ENCODE measurements around the gene ACYP2.
"Not testable (repeated sequence)": the region's sequence is repeated elsewhere in the genome, so short reads cannot be mapped to it uniquely, and the experiment has no call there.

ACYP2 gene

DNA sequence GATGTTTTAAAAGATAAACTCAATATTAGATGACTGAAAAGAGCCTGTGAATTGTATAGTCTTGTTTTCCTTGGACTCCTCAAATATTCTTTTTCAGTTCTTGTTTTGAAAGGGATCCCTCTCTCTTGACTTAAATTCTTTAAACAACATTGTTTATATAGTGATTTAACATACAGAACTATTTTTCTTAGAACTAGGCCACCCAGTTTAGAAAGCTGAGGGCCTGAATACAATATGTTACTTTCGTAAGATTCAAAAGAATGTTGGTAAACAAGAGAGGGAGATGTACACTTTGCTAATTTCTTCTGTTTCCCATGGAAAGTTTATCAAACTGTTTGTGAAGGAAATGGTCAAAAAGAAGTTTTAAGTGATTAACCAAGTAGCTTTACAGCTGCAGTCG is 146.1 kb downstream of the ACYP2 start:
- Histone ChIP-seq H3K79me2 (ENCODE audit: insufficient read depth, low read depth) (no peaks in the 10 kb centered on the region), H3K4me2 (no peak overlapping the region), H4K20me1 (ENCODE audit: insufficient read depth) (no peaks in the 10 kb centered on the region), H3K9ac (no peak overlapping the region), H2AFZ (ENCODE audit: low read depth) (no peak overlapping the region), H3K36me3 (ENCODE audit: insufficient read depth) (no peaks in the 10 kb centered on the region), H3K4me1 (ENCODE audit: low read depth, poor library complexity, severe bottlenecking) (no peaks in the 10 kb centered on the region), H3K4me3 (IDR thresholded peaks at IDR 0.05; ENCODE audit: insufficient read depth, low read depth, low read length) (no peak overlapping the region), H3K27me3 (ENCODE audit: insufficient read depth, low read depth) (no peaks in the 10 kb centered on the region), H3K27ac (no peak overlapping the region)
- TF ChIP-seq, protein P1, sequence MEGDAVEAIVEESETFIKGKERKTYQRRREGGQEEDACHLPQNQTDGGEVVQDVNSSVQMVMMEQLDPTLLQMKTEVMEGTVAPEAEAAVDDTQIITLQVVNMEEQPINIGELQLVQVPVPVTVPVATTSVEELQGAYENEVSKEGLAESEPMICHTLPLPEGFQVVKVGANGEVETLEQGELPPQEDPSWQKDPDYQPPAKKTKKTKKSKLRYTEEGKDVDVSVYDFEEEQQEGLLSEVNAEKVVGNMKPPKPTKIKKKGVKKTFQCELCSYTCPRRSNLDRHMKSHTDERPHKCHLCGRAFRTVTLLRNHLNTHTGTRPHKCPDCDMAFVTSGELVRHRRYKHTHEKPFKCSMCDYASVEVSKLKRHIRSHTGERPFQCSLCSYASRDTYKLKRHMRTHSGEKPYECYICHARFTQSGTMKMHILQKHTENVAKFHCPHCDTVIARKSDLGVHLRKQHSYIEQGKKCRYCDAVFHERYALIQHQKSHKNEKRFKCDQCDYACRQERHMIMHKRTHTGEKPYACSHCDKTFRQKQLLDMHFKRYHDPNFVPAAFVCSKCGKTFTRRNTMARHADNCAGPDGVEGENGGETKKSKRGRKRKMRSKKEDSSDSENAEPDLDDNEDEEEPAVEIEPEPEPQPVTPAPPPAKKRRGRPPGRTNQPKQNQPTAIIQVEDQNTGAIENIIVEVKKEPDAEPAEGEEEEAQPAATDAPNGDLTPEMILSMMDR (conservative IDR thresholded peaks at IDR 0.05; ENCODE audit: low read depth, low read length) = no peak

GRCh38 chr2:54262015-54262765 is 146.8 kb downstream of the ACYP2 start:
- no peaks in the 10 kb centered on the region for H3K79me2 ChIP-seq (ENCODE audit: insufficient read depth, low read depth)
- no peak overlapping the region for H3K9ac ChIP-seq
- no peaks in the 10 kb centered on the region for H3K27me3 ChIP-seq (ENCODE audit: insufficient read depth, low read depth)
- TF ChIP-seq, protein P1 (conservative IDR thresholded peaks at IDR 0.05; ENCODE audit: low read depth, low read length) = no peak
- H2AFZ ChIP-seq (ENCODE audit: low read depth) = no peak overlapping the region
- no peaks in the 10 kb centered on the region for H3K4me1 ChIP-seq (ENCODE audit: low read depth, poor library complexity, severe bottlenecking)
- H3K27ac ChIP-seq = no peak overlapping the region
- no peaks in the 10 kb centered on the region for H3K36me3 ChIP-seq (ENCODE audit: insufficient read depth)
- H4K20me1 ChIP-seq (ENCODE audit: insufficient read depth) = no peaks in the 10 kb centered on the region
- H3K4me3 ChIP-seq (IDR thresholded peaks at IDR 0.05; ENCODE audit: insufficient read depth, low read depth, low read length) = no peak overlapping the region
- no peak overlapping the region for H3K4me2 ChIP-seq

GRCh38 chr2:54265081-54265480 is 149.7 kb downstream of the ACYP2 start:
- not testable (repeated sequence) for H3K27ac ChIP-seq, H3K4me2 ChIP-seq

GRCh38 chr2:54267577-54267976 is 152.2 kb downstream of the ACYP2 start:
- Histone ChIP-seq H3K4me1 (ENCODE audit: low read depth, poor library complexity, severe bottlenecking) (peaks cover 12% of the 10 kb centered on the region), H3K9ac (no peak overlapping the region), H3K36me3 (ENCODE audit: insufficient read depth) (no peaks in the 10 kb centered on the region), H3K79me2 (ENCODE audit: insufficient read depth, low read depth) (no peaks in the 10 kb centered on the region), H3K4me2 (no peak overlapping the region), H3K27ac (no peak overlapping the region), H3K4me3 (IDR thresholded peaks at IDR 0.05; ENCODE audit: insufficient read depth, low read depth, low read length) (no peak overlapping the region), H4K20me1 (ENCODE audit: insufficient read depth) (no peaks in the 10 kb centered on the region), H2AFZ (ENCODE audit: low read depth) (no peak overlapping the region), H3K27me3 (ENCODE audit: insufficient read depth, low read depth) (no peaks in the 10 kb centered on the region)
- TF ChIP-seq, protein P1 (conservative IDR thresholded peaks at IDR 0.05; ENCODE audit: low read depth, low read length) = no peak

More at GRCh38 chr2:54265081-54265480, 149.7 kb downstream of the ACYP2 start:
- H3K27me3 ChIP-seq (ENCODE audit: insufficient read depth, low read depth); H3K36me3 ChIP-seq (ENCODE audit: insufficient read depth); H2AFZ ChIP-seq (ENCODE audit: low read depth); H3K9ac ChIP-seq; H3K4me1 ChIP-seq (ENCODE audit: low read depth, poor library complexity, severe bottlenecking); H3K4me3 ChIP-seq (IDR thresholded peaks at IDR 0.05; ENCODE audit: insufficient read depth, low read depth, low read length); H4K20me1 ChIP-seq (ENCODE audit: insufficient read depth); H3K79me2 ChIP-seq (ENCODE audit: insufficient read depth, low read depth): not testable (repeated sequence)

GRCh38 chr2:54271189-54271588 is 155.8 kb downstream of the ACYP2 start:
- Histone ChIP-seq H3K9ac (no peak overlapping the region), H3K27ac (no peak overlapping the region), H3K4me2 (no peak overlapping the region), H3K36me3 (ENCODE audit: insufficient read depth) (no peaks in the 10 kb centered on the region), H3K27me3 (ENCODE audit: insufficient read depth, low read depth) (no peaks in the 10 kb centered on the region), H3K79me2 (ENCODE audit: insufficient read depth, low read depth) (no peaks in the 10 kb centered on the region), H3K4me1 (ENCODE audit: low read depth, poor library complexity, severe bottlenecking) (peaks cover 42% of the 10 kb centered on the region), H4K20me1 (ENCODE audit: insufficient read depth) (no peaks in the 10 kb centered on the region), H3K4me3 (IDR thresholded peaks at IDR 0.05; ENCODE audit: insufficient read depth, low read depth, low read length) (no peak overlapping the region), H2AFZ (ENCODE audit: low read depth) (no peak overlapping the region)
- TF ChIP-seq, protein P1 (conservative IDR thresholded peaks at IDR 0.05; ENCODE audit: low read depth, low read length) = no peak
